ENCODE data around the gene LRRN1.

DNA sequence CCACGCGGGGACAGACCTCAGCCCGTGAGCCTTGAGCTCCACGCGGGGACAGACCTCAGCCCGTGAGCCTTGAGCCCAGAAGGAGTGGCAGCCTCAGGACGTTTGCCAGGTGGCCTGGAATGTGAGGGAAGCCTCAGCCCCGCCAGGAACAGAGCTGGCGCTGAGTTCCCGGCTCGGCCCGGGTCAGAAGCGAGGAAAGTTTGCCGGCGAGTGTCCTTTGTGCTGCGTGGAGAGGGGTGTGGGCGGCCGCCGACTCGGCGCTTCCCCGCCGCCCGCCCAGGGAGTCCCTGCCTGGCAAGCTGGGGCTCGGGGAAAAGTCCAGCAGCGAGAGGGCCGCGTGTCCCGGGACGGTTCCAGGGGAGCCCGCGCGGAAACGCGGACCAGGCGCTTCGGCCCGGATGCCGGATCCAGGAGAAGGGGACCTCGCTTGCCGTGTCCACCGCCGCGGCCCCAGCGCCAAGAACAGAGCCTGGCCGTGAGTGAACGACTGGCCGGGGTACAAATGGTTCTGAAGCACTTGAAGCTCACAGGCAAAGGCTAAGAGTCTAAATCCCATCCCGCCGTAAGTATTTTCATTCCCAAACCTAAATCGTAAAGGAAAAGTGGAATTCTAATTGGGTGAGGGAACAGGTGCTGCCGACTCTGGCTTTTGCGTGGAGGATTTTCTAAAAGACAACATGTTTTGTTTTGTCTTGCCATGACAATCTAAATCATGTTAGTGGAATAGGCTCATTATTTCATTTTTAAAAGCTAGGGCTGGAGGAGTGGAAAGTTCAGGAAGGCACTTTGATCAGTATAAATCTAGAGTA, 1.7 kb downstream of the LRRN1 start:
- TF ChIP-seq, protein P1, sequence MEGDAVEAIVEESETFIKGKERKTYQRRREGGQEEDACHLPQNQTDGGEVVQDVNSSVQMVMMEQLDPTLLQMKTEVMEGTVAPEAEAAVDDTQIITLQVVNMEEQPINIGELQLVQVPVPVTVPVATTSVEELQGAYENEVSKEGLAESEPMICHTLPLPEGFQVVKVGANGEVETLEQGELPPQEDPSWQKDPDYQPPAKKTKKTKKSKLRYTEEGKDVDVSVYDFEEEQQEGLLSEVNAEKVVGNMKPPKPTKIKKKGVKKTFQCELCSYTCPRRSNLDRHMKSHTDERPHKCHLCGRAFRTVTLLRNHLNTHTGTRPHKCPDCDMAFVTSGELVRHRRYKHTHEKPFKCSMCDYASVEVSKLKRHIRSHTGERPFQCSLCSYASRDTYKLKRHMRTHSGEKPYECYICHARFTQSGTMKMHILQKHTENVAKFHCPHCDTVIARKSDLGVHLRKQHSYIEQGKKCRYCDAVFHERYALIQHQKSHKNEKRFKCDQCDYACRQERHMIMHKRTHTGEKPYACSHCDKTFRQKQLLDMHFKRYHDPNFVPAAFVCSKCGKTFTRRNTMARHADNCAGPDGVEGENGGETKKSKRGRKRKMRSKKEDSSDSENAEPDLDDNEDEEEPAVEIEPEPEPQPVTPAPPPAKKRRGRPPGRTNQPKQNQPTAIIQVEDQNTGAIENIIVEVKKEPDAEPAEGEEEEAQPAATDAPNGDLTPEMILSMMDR (optimal IDR thresholded peaks at IDR 0.05 in 1 of 3, IDR thresholded peaks at IDR 0.05 in 1 of 3, conservative IDR thresholded peaks at IDR 0.05 in 1 of 3; ENCODE audit: extremely low read depth in 1 of 3, insufficient read depth in 2 of 3, low read length in 3 of 3) = no peak
- TF ChIP-seq EZH2 (IDR thresholded peaks at IDR 0.05; ENCODE audit: low read length) = no peak
